Stimulated activated CD4-positive, alpha-beta T cell treated with anti-CD3 and anti-CD28 coated beads, TNF-alpha, amount 100 ng/mL, for 1 hour (primary cell): ENCODE results near the gene CYP3A7.
"Not testable (repeated sequence)": the region's sequence is repeated elsewhere in the genome, so short reads cannot be mapped to it uniquely, and the experiment has no call there.

Source experiments
- DNase-seq, 3 donors: peaks; one replicate each; pipeline ENCODE4 v3.0.0-alpha.2; 2020; ENCODE audit warnings: low read depth in 3 of 3, low spot score in 1 of 3

The CYP3A7 gene

GRCh38 chr7:99742737-99743394 is 7.9 kb upstream of the CYP3A7 start:
- no peak for DNase-seq

GRCh38 chr7:99741441-99741795 is 6.4 kb upstream of the CYP3A7 start:
- DNase-seq, result no peak

GRCh38 chr7:99740573-99741440 is 5.8 kb upstream of the CYP3A7 start:
- DNase-seq, result no peak

- no peak for DNase-seq
These were observed 4.9 kb upstream of the CYP3A7 start for GRCh38 chr7:99739699-99740572.

GRCh38 chr7:99737726-99738125 is 2.7 kb upstream of the CYP3A7 start:
- no peak for DNase-seq

- DNase-seq, result not testable (repeated sequence)
These were observed 1.7 kb upstream of the CYP3A7 start for GRCh38 chr7:99736667-99737066.

GRCh38 chr7:99733448-99733847 is 1.5 kb downstream of the CYP3A7 start:
- DNase-seq, result no peak

- DNase-seq, result no peak
These were observed 2.0 kb downstream of the CYP3A7 start for GRCh38 chr7:99733003-99733402.

GRCh38 chr7:99731638-99732374 is 3.2 kb downstream of the CYP3A7 start:
- no peak for DNase-seq

- no peak for DNase-seq
These were observed 4.0 kb downstream of the CYP3A7 start for GRCh38 chr7:99730992-99731391.

GRCh38 chr7:99730238-99730810 is 4.7 kb downstream of the CYP3A7 start:
- no peak for DNase-seq

- no peak for DNase-seq
These were observed 5.3 kb downstream of the CYP3A7 start for GRCh38 chr7:99729486-99730237.

GRCh38 chr7:99728615-99729014 is 6.4 kb downstream of the CYP3A7 start:
- no peak for DNase-seq

- DNase-seq, result not testable (repeated sequence)
These were observed 11.8 kb downstream of the CYP3A7 start for GRCh38 chr7:99723201-99723600.

- no peak for DNase-seq
These were observed 14.0 kb downstream of the CYP3A7 start for GRCh38 chr7:99720800-99721595.

- DNase-seq, result no peak
These were observed 14.8 kb downstream of the CYP3A7 start for GRCh38 chr7:99719996-99720769.

- no peak for DNase-seq
These were observed 20.9 kb downstream of the CYP3A7 start for GRCh38 chr7:99713995-99714570.
